ENCODE results near the gene TMEM9.
"Not testable (repeated sequence)": the region's sequence is repeated elsewhere in the genome, so short reads cannot be mapped to it uniquely, and the experiment has no call there.

The TMEM9 gene

DNA sequence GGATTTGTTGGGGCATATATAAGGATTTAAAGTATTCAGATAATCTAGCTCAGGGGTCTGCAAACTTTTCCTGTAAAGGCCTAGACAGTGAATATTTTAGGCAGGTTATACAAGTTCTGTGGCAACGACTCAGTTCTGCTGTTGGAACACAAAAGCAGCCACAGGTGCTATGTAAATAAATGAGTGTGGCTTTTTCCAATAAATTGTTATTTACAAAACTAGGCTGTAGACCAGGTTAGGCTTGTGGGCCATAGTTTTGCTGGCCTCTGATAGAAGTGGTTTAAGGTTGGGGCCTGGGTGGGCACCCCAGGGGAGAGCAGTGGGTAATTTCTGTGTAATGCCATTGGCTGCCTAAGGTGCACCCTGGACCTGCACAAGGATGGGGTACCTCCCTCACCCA is 19.5 kb upstream of the TMEM9 start:
- DNase-seq (ENCODE audit: low read depth in 2 of 2): no peak

DNA sequence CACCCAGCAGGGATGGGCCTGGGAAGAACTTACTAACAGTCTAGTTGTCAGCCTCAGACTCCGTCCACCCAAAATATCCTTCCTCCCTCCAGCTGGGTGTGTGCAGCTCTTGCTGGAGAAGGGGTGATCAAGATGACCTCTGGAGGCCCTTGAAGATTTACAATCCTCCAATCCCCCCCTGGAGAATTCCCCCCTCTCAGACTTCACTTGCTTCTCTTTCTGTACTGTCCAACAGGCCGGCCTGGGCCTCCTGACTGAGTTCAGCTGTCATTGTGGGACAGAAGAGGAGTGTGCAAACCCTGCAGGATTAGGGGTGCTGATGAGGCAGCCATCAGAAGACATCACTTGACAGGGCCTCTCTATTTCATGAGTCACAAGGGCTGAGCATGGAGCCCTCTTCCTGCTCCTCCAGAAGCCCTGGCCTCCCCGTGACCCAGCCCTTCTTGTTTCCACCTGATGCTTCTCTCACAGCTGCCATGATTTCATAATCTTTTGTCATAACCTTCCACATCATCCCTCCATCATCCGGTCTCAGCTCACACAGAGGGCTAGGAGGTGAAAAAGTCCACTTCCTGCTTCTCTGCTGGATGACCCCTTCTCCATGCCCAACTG is 18.8 kb upstream of the TMEM9 start:
- no peak for DNase-seq (ENCODE audit: low read depth in 2 of 2)

DNA sequence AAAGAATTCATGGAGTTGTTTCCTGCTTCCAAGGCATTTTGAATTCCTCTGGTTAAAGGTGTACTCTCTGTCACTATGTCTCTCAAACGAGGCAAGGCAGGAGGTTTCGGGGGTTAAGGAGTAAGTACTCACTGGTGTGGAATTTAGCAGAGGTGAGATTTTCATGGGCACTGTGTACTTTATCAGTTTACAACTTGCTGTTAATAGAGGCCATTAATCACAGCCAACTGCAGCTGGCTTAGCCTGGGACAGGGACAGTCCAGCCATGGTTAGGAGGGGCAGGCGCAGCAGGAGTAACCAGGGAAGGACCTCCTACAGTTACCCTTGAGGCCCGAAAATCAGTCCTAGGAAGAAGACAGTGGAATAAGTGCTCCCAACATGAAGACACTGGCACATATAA is 18.1 kb upstream of the TMEM9 start:
- no peak for DNase-seq (ENCODE audit: low read depth in 2 of 2)

DNA sequence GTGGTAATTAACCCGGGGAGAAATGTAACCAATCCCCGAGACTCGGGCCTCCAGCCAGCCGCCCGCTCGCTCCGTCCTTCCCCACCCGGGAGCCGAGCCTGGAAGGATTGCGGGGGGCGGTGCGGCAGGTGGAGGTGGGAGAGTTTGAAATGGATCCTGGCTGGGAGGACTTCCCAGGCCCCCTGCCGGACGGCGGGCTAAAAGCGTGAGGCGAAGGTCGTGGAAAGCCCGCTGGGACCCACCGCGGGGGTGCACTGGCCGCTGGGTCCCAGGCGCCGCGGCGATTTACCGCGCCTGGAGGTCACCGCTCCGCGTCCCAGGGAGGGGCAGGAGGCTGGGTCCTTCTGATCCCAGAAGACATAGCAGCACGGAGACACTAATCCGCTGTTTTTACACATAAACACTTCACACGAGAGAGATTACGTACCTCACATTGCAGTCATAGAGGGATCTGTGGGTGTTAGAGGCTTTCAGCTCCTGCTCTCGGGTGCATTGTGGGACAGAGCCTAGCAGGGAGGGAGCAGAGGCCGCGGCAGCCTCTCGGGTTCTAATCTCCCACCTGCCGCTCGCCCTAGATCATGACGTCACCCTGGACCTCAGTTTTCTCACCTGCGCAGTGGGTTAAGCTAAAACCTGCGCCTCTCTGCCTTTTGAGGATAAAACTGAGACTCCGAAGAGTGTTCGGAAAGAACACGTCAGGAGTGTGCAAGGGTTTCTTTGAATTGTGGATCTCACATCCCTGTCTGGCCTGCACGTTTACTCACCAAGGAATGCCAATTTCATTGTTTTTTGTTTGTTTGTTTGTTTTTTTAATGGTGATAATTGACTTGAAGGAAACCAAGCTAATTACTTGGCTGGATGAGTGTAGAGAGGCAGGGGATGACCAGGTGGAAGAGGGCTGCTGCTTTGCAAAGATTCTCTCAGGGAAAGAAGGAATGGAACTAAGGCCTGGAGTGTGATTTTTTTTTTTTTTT is 17.1 kb upstream of the TMEM9 start:
- DNase-seq (ENCODE audit: low read depth in 2 of 2): peak in 1 of 2 donors; percentile 15

DNA sequence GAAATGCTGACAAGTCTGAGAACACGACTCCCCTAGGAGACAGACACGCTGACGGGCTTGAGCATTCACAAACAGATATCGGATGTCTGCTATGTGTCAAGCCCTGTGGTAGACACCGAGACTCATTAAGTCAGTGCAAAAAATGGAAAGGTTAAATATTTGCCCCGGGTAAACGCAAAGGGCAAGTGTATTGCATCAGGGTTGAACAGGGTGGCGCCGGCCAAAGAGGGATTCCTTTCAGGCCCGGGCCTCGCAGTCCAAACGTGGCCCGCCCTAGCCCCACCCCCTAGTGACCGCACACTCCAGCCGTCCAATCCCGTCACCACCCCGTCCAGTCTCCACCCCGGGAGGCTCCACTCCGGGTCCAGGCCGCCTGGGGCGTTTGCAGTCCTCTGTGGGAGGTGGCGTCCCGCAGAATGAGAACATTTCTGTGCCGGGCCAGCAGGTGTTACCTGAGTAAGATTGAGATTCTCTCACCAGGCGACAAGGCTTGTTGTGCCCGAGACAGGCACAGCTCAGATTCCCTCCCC is 16.3 kb upstream of the TMEM9 start:
- peak; percentile 36 to 45 for DNase-seq (ENCODE audit: low read depth in 2 of 2)

DNA sequence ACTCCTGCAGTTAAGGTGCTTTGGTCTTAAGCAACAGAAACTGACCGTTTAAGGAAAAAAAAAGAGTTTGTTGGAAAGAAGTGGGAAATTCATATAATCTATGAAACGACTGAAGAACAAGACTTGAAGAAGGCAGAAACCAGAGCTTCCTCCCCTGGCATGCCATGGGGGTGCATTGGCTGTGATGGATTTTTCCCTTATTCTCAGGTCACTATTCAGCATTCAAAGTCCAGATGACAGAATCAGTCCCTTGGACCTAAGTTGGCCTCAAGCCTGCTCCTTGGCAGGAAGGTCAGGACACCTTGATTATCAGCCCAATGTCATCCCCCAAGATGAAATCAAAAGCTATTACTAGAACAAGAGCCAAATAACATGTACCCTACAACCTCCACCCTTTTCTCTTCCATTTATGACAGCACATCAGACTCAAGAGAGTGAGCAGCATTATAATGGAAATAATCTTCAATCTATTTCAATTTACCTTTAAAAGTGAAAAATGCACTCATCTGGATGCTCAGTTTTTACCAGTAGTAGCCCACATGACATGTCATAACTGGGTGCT is 15.8 kb upstream of the TMEM9 start:
- no peak for DNase-seq (ENCODE audit: low read depth in 2 of 2)

DNA sequence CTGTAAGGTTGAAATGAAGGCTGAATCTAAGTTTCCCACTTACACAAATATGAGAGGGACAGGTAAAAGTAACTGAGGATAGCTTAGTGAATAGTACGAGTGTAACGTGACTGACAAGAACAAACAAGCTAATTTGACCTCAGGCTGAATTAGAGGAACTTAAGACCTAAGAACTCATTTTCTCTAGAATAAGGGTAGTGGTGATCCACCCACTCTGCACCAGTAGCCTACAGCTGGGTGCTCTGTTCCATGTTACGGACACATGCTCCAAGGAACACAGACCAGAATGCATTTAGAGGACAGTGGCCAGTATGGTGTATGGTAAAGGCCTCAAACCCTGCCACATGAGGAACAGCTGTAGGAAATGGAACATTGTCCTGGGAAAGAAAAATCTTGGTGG is 14.9 kb upstream of the TMEM9 start:
- DNase-seq (ENCODE audit: low read depth in 2 of 2): no peak

DNA sequence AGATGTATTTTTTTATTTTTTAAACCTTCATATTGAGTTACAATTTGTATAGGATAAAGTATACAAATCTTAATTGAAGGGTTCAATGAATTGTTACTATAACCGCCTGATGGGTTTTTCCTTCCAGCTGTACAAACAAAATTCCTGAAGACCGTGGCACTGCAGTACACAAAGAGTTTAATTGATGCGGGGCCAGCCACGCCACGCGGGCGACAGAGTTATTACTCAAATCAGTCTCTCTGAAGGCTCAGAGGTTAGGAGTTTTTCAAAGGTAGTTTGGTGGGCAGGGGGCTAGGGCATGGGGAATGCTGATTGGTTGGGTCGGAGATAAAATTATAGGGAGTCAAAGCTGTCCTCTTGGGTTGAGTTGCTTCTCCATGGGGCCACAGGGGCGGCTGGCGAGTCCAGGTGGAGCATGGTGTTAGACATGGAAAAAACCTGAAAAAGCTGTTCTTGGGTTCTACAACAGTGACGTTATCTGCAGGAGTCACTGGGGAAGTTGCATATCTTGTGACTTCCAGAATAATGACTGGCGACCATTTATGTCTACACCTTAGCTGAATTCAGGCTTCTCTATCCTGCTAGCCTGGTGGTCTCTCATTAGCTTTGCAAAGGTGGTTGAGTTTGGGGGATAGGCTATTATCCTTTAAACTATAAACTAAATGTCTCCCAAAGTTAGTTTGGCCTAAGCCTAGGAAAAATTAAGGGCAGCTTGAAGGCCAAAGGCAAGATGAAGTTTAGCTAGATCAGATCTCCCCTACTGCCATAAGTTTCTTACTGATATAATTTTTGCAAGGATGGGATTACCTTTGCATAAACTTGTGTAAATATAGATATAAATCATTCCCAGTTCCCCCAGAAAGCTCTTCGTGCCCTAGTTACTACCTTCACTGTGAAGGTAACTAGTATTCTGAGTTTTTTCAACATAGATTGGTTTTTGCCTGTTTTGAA is 13.0 kb upstream of the TMEM9 start:
- DNase-seq (ENCODE audit: low read depth in 2 of 2): no peak

DNA sequence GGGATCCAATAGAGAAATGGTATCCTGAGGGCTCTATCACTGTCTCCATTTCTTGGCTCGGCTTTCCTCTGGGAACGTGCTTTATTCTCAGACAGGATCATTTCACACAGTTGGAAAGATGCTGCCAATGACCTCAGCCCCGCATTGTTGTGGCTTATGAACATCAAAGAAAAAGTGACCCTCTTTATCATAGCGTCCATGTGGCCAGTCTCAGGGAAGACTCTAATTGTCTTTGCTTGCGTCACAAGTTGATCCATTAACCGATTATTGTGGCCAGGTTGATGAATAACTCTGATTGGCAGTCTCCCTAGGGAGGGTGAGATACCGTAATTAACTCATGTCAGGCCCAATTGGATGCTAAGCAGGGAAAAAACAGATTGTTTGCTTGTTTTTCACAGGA is 10.4 kb upstream of the TMEM9 start:
- no peak for DNase-seq (ENCODE audit: low read depth in 2 of 2)

DNA sequence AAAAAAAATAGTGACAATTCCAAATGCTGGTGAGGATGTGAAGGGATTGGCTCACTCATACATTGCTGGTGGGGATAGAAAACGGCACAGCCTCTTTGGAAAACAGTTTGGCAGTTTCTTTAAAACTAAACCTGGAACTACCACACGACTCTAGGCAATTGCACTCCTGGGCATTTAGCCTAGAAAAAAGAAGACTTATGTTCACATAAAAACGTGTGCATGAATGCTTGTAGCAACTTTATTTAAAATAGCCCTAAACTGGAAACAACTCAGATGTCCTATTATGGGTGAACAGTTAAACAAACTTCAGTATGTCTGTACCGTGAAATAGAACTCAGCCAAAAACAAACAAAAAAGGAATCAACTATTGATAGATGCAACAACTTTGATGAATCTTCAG is 9.4 kb upstream of the TMEM9 start:
- DNase-seq (ENCODE audit: low read depth in 2 of 2): no peak

DNA sequence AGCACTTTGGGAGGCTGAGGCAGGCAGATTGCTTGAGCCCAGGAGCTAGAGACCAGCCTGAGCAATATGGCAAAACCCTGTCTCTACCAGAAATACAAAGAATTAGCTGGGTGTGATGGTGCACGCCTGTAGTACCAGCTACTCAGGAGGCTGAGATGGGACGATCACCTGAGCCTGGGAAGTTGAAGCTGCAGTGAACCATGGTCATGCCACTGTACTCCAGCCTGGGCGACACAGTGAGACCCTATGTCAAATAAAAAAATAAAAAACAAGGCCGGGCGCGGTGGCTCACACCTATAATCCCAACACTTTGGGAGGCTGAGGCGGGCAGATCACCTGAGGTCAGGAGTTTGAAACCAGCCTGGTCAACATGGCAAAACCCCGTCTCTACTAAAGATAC is 8.8 kb upstream of the TMEM9 start:
- DNase-seq (ENCODE audit: low read depth in 2 of 2): not testable (repeated sequence)

DNA sequence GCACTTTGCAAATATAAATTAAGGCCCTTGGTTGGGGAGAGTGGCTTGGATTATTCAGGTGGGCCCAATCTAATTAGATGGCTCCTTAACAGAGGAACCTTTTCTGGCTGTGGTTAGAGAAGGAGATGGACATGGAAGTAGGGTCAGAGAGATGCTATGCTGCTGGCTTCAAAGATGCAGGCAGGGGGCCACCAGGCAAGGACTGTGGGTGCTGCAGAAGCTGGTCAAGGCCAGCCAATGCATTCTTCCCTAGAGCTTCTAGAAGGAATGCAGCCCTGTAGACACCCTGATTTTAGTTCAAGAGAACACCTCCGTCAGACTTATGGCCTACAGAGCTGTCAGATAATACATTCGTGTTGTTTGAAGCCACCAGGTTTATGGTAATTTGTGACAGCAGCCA is 3.7 kb upstream of the TMEM9 start:
- DNase-seq (ENCODE audit: low read depth in 2 of 2): no peak

DNA sequence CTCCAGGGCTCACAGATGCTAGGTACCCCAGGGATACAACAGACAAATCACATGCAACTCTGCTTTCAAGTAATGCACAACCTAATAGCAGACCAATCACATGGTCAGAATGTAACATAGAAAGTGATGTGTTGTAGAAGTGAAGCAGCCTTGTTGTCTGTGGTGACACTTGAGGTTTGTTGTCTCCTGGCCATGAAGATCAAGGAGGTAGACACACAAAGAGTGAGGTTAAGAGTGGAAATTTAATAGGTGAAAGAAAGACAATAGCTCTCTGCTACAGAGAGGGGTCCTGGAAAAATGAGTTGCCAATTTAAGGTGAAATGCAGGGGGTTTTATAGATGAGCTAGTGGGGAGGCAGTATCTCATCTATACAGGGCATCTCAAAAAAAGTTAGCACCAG is 2.5 kb upstream of the TMEM9 start:
- no peak for DNase-seq (ENCODE audit: low read depth in 2 of 2)

DNA sequence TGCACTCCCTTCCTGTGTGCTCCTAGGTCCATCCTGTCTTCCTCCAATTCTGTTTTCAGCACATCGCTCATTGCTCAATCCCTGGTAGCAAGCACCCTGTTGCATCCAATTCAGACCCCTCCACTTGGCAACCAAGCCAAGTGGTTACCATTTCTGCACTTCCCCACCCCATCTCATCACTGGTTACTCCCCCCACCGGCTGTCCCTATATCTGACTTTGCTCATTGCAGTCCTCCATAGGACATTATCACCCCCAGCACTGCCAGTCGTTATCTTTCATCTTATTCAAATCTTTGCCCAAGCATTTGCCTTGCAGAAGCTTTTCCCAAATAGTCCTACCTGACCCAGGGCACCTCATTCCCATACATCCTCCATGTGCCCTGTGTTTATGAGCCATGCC is 2.1 kb upstream of the TMEM9 start:
- DNase-seq (ENCODE audit: low read depth in 2 of 2): no peak

DNA sequence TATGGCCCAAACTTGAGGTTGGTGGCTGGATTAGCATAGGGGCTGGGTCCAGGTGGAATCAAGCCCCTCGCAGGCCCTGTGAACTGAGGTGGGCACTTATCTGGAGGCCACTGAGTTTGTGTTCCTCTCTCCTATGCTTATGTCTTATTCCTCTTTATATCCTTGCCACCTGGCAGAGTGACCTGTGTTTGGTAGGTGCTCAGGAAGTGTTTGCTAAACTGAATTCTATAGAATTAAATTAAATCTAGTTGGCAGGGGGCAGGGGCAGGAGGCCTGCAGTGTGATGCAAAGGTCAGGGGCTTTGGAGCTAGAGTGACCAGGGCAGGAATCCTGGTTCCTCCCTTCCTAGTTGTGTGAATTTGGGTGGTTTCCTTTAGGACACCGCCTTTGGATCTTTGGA is 1.1 kb upstream of the TMEM9 start:
- DNase-seq (ENCODE audit: low read depth in 2 of 2): no peak

DNA sequence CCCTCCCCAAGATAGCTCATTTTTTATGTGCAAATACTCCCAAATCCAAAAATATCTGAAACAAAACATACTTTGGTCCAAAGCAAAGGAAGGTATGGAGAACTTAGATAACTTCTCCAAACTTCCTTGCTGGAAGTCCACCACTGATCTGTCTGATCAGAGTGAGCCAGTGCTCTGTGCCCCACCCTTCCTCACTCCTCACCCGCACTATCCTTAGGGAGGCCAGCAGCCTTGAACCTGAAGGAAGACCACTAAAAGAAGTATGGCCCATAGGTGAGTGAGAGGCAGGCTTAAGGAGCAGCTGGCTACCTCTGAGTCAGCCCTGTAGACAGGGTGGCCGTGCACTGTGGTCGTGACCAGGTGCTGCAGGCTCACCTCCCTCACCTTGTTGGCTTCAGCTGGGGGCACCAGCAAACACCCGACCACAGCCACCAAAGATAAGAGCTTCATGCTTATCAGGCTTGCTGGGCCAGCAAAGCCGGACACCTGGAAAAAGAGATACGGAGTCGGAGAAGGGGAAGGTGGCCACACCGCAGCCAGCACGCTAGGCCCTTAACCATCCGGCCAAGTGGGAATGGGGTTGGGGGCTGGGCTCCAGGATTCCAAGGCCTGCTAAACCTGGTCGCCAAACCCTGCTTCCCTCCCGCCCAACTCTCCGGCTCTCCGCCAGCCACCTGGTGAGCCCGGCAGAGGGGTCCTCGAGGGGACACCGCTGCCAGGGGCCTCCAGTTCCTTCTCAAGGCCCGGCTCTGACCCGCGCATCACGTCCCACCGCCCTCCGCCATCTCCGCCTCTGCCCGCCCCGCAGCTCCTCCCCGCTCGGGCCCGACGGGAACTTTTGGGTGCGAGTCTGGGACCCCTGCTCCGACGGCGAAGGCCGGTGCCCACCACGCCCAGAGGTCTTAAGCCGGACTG is 543 bp downstream of the TMEM9 start:
- no peak for DNase-seq (ENCODE audit: low read depth in 2 of 2)

DNA sequence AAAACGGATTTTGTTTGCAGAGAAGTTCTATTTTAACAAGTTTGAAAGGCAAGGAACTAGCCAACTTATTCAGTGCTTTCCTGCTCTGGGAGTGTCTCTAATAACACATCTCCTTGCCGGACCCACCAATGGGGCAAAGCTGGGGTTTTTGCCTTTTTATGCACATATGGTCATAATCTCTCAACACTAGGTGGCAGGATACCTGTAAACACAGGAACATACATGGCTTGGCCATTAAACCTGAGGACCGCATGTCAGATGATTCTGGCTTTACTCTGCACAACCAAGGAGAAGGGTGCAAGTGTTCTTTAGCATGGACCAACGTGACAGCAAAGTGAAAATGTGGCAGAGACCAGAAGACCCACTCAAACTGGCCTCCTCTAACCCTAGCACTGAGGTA is 4.9 kb downstream of the TMEM9 start:
- no peak for DNase-seq (ENCODE audit: low read depth in 2 of 2)

DNA sequence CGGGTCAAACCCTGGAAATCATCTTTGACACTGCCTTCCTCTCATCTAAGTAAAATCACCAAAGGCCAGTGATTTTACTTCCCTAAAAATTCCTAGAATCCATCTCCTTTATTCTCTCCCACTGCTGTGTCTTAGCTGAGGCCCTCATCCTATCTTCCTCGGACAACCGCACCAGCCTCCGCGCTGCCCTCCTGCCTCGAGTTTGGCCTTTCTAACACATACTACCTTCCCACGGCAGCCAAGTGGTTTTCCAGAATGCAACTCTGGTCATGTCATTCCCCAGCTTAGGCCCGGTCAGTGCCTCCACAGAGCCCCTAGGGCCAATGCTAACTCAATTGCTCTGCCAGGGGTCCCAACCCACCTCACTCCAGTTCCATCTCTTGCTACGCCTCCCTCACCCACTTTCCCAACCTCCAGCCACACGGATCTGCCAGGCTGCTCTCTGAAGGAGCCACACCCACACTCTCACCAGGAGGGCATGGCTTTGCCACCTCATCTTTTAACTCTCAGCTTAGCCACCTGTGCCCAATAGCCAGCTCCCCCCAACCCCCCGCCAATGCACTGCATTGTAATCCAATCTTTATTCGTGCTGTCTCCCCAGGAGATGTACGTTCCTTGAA is 6.8 kb downstream of the TMEM9 start:
- no peak for DNase-seq (ENCODE audit: low read depth in 2 of 2)

DNA sequence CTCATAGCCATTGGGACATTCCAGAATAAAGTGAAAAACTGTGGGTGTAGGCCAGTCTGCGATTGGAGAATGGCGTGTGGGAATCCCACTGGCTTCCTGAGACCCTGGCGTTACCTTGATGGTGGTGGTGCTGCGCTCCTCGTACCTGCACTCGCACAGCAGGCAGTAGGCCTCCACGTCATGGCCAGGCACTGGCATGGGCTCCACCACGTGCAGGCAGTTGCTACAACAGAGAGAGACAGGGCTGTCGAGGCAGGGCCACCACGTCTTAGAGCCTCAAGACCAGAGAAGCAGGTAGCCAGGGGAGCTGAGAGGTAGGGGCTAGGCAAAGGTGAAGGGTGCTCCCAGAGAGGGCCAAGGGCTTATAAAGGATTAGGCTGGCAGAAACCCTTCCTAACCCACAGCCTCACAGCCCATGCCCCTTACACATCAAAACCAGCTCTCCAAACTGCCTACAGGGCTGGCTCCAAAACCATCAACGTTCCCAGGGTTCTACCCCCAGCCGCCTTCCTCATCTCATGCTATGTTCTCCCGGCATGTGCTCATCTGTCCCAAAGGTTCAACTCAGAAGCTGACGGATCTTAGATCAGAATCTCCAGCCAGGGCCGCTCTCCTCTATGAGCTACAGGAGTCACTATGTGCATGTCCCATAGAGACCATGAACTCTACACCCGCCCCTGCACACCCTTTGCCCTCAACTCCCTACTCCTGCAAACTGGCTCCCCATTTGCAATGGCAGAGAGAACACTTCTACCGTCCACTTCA is 7.5 kb downstream of the TMEM9 start:
- DNase-seq (ENCODE audit: low read depth in 2 of 2): no peak
